HCT116 (cell line): ENCODE measurements around the gene SLC25A28. TPM values are rescaled to one million over a fixed set of nuclear protein-coding genes. Genes with fewer than 3 reads are reported as not detected.

ENCODE experiments used
- ATAC-seq: fragments of 200-7000 bp; cut with Tn5 transposase; 2 replicates; pipeline ENCODE4 v1.9.1; 2020; ENCODE audit warnings: mild to moderate bottlenecking, moderate library complexity
- BruUV-seq: library from RNA; stranded (reverse); fragments of 400-500 nt; replicated peaks from 2 replicates; lab custom pipeline; 2021; lab: Mats Ljungman, UMichigan
- CTCF ChIA-PET: fragments of 300-600 bp; sonication (Branson Sonifier 250); formaldehyde crosslinking; loops from one replicate; lab custom pipeline; 2021; ENCODE audit warnings: antibody characterized with exemption; lab: Charles Lee
- POLR2A ChIA-PET: fragments of 300-600, 350-600 bp; sonication (Branson Sonifier 250); formaldehyde crosslinking; loops from one replicate; lab custom pipeline; 2021; ENCODE audit warnings: antibody characterized with exemption; lab: Charles Lee
- RAD21 ChIA-PET, 2 experiments: fragments of 300-600 bp; sonication (Branson Sonifier 250); formaldehyde crosslinking; loops; one replicate each; lab custom pipeline; 2023; ENCODE audit warnings: low total read pairs in 2 of 2; ENCODE audit not compliant: uncharacterized antibody in 2 of 2, unreplicated experiment in 2 of 2, low non-redundant PET in 1 of 2; lab: Charles Lee
- DNase-seq: peaks from one replicate; pipeline ENCODE4 v3.0.0-alpha.2; 2010; ENCODE audit warnings: low read depth, low spot score
- H2AFZ ChIP-seq: fragments of 200-600 bp; shearing (Covaris generic), sonication (generic); 2 replicates; pipeline ENCODE4 v1.6.1; 2017; ENCODE audit warnings: low read depth, mixed run types, mixed read lengths, antibody characterized with exemption, low read length; ENCODE audit not compliant: poor library complexity, severe bottlenecking
- H3K27ac ChIP-seq: 2 replicates; pipeline ENCODE4 v1.5.1; 2012; ENCODE audit warnings: low read depth, low read length
- H3K27me3 ChIP-seq: fragments of 200-600 bp; sonication (generic); 2 replicates; pipeline ENCODE4 v1.6.1; 2016; ENCODE audit warnings: mixed run types, low read length, mixed read lengths; ENCODE audit not compliant: insufficient read depth
- H3K36me3 ChIP-seq, 2 experiments: fragments of 200-500 bp in 1 of 2; fragments of 200-600 bp in 1 of 2; sonication (Bioruptor generic) in 1 of 2; sonication (generic) in 1 of 2; 2 replicates each; pipeline versions ENCODE4 v1.5.1 to v1.6.1; 2014 to 2016; ENCODE audit warnings: low read length in 2 of 2, inconsistent platforms in 1 of 2, mixed read lengths in 1 of 2, mixed run types in 1 of 2; ENCODE audit not compliant: insufficient read depth in 2 of 2, control insufficient read depth in 1 of 2
- H3K4me1 ChIP-seq, 2 experiments: fragments of 200-600 bp in 1 of 2; sonication (generic) in 1 of 2; 2 replicates each; pipeline versions ENCODE4 v1.5.1 to v1.6.1; 2012 to 2017; ENCODE audit warnings: low read length in 2 of 2, inconsistent platforms in 1 of 2, mild to moderate bottlenecking in 1 of 2, mixed read lengths in 1 of 2, mixed run types in 1 of 2, moderate library complexity in 1 of 2; ENCODE audit not compliant: insufficient read depth in 2 of 2, control insufficient read depth in 1 of 2
- H3K4me2 ChIP-seq: fragments of 200-600 bp; sonication (generic); 2 replicates; pipeline ENCODE4 v1.6.1; 2017; ENCODE audit warnings: mixed run types, low read length, mixed read lengths
- H3K4me3 ChIP-seq, 2 experiments: fragments of 200-600 bp in 1 of 2; sonication (generic) in 1 of 2; replicated peaks in 1 of 2; 2 replicates each; pipeline ENCODE4 v1.5.1; 2011 to 2016; ENCODE audit warnings: low read length in 2 of 2, control low read depth in 1 of 2, low read depth in 1 of 2, mild to moderate bottlenecking in 1 of 2, mixed read lengths in 1 of 2, mixed run types in 1 of 2
- H3K79me2 ChIP-seq: fragments of 200-600 bp; sonication (generic); 2 replicates; pipeline ENCODE4 v1.6.1; 2017; ENCODE audit warnings: mild to moderate bottlenecking, mixed run types, low read length, moderate library complexity, mixed read lengths; ENCODE audit not compliant: insufficient read depth
- H3K9ac ChIP-seq: fragments of 200-600 bp; sonication (generic); 2 replicates; pipeline ENCODE4 v1.6.1; 2016; ENCODE audit warnings: low read length, mixed read lengths
- H3K9me2 ChIP-seq: fragments of 200-600 bp; sonication (generic), shearing (Covaris generic); 2 replicates; pipeline ENCODE4 v1.6.1; 2017; ENCODE audit warnings: mixed run types, mild to moderate bottlenecking, moderate library complexity; ENCODE audit not compliant: insufficient read depth
- H3K9me3 ChIP-seq, 2 experiments: fragments of 200-500 bp in 1 of 2; fragments of 200-600 bp in 1 of 2; sonication (Bioruptor generic) in 1 of 2; sonication (generic) in 1 of 2; 2 replicates each; pipeline ENCODE4 v1.6.1; 2014 to 2017; ENCODE audit warnings: low read length in 2 of 2, mixed read lengths in 2 of 2, inconsistent platforms in 1 of 2, low read depth in 1 of 2, mild to moderate bottlenecking in 1 of 2, mixed run types in 1 of 2, moderate library complexity in 1 of 2; ENCODE audit not compliant: control insufficient read depth in 1 of 2, insufficient read depth in 1 of 2
- H4K20me1 ChIP-seq: fragments of 200-600 bp; sonication (generic), shearing (Covaris generic); 2 replicates; pipeline ENCODE4 v1.6.1; 2017; ENCODE audit warnings: mixed run types, mild to moderate bottlenecking, moderate library complexity; ENCODE audit not compliant: insufficient read depth
- CEBPB ChIP-seq: IDR thresholded peaks from 2 replicates; pipeline ENCODE4 v1.6.1; 2012; ENCODE audit warnings: low read depth
- JUND ChIP-seq: IDR thresholded peaks from 2 replicates; pipeline ENCODE4 v1.6.1; 2012
- MAX ChIP-seq: IDR thresholded peaks from 2 replicates; pipeline ENCODE4 v1.6.1; 2012
- REST ChIP-seq: IDR thresholded peaks from 2 replicates; pipeline ENCODE4 v1.6.1; 2012; ENCODE audit warnings: low read depth
- ZBTB33 ChIP-seq: IDR thresholded peaks from 2 replicates; pipeline ENCODE4 v1.6.1; 2011; ENCODE audit warnings: mild to moderate bottlenecking, low read length, moderate library complexity; ENCODE audit not compliant: insufficient replicate concordance; ENCODE audit errors: extremely low read depth
- ZNF274 ChIP-seq: fragments of 200-500 bp; sonication (Bioruptor generic); IDR thresholded peaks from 2 replicates; pipeline ENCODE4 v1.6.1; 2014; ENCODE audit warnings: mild to moderate bottlenecking, low read depth, low read length, inconsistent platforms
- intact Hi-C: fragments of 100-400 bp; cut with micrococcal nuclease; formaldehyde crosslinking; loops from 2 replicates; pipeline ENCODE4 v1.10.0; 2022
- total RNA-seq: library from RNA; stranded (reverse); gene quantifications from one replicate; pipeline ENCODE4 v1.2.1, GENCODE V29; 2021; ENCODE audit not compliant: unreplicated experiment

The SLC25A28 gene
- total RNA-seq, 1 experiment from 2014 or later: 59.5 TPM

GRCh38 chr10:99604862-99605261 is 15.4 kb downstream of the SLC25A28 start:
- no peaks in the 10 kb centered on the region for H3K36me3 ChIP-seq
- intact Hi-C loops: no loop called here
- ATAC-seq (no peak), DNase-seq (no peak)
- H3K9ac ChIP-seq: no peak overlapping the region
- H3K4me2 ChIP-seq: no peak overlapping the region
- TF ChIP-seq JUND: no peak
- H3K27me3 ChIP-seq: no peaks in the 10 kb centered on the region
- RAD21 ChIA-PET: no interaction called here
- H3K27ac ChIP-seq: no peak overlapping the region
- no peaks in the 10 kb centered on the region for H4K20me1 ChIP-seq
- POLR2A ChIA-PET: no interaction called here
- no peaks in the 10 kb centered on the region for H3K4me1 ChIP-seq
- H3K9me2 ChIP-seq: no peaks in the 10 kb centered on the region
- CTCF ChIA-PET: no interaction called here
- no peaks in the 10 kb centered on the region for H3K79me2 ChIP-seq
- no TSS peak for BruUV-seq
- H2AFZ ChIP-seq: no peak overlapping the region
- H3K4me3 ChIP-seq: no peak overlapping the region
- no peaks in the 10 kb centered on the region for H3K9me3 ChIP-seq

GRCh38 chr10:99598781-99599509 is 21.3 kb downstream of the SLC25A28 start:
- no peak overlapping the region for H3K27ac ChIP-seq
- peaks cover 10 to 26% of the 10 kb centered on the region in 2 experiments for H3K4me1 ChIP-seq
- H4K20me1 ChIP-seq: no peaks in the 10 kb centered on the region
- no peaks in the 10 kb centered on the region for H3K9me2 ChIP-seq
- CTCF ChIA-PET: interaction anchor here (1.7 to 2.8 kb wide), 2 partner anchors 13 to 38 kb away, joined by 7 to 10 read pairs; no protein-coding TSS in a partner anchor
- RAD21 ChIA-PET: no interaction called here
- no TSS peak for BruUV-seq
- POLR2A ChIA-PET: interaction anchor here (1.2 kb wide), 1 partner anchor 168 kb away, joined by 3 read pairs; the partner anchor contains the start of gene GOT1
- ATAC-seq (no peak), DNase-seq (no peak)
- H2AFZ ChIP-seq: no peak overlapping the region
- no peaks in the 10 kb centered on the region for H3K27me3 ChIP-seq
- no peaks in the 10 kb centered on the region for H3K9me3 ChIP-seq
- no peak overlapping the region for H3K4me3 ChIP-seq
- no peak overlapping the region for H3K9ac ChIP-seq
- H3K4me2 ChIP-seq: no peak overlapping the region
- no peak for TF ChIP-seq REST
- TF ChIP-seq MAX: no peak
- no peak for TF ChIP-seq ZNF274
- TF ChIP-seq CEBPB: no peak
- TF ChIP-seq ZBTB33: no peak
- TF ChIP-seq JUND: no peak
- no peaks in the 10 kb centered on the region for H3K79me2 ChIP-seq
- intact Hi-C loops: loop anchor here (5.0 kb wide), 1 partner anchor 207 kb away; no protein-coding TSS in a partner anchor
- H3K36me3 ChIP-seq: no peaks in the 10 kb centered on the region
